Mucosa of gallbladder (tissue), 1 donor: Measurements from ENCODE around the gene HINT2. TPM values are rescaled to one million over a fixed set of nuclear protein-coding genes. Genes with fewer than 3 reads are reported as not detected.

Experiments used
- DNase-seq: peaks from one replicate; pipeline ENCODE4 v3.0.0-alpha.2; 2020; ENCODE audit warnings: low spot score
- total RNA-seq: library from RNA; stranded (reverse); gene quantifications from one replicate; pipeline ENCODE4 v1.2.1, GENCODE V29; 2021
- donor health status: DM: no; HTN: no; CAD: no.

Gene HINT2
- total RNA-seq, 1 donor from 2014 or later, result 30.7 TPM

- DNase-seq, result no peak
These were observed 3.3 kb downstream of the HINT2 start for GRCh38 chr9:35811381-35812024.

GRCh38 chr9:35810122-35810521, 4.7 kb downstream of the HINT2 start:
- DNase-seq, result no peak

GRCh38 chr9:35808433-35808832, 6.4 kb downstream of the HINT2 start:
- no peak for DNase-seq

- no peak for DNase-seq
These were observed 8.7 kb downstream of the HINT2 start for GRCh38 chr9:35806101-35806500.

GRCh38 chr9:35801328-35802128, 13.3 kb downstream of the HINT2 start:
- no peak for DNase-seq

- no peak for DNase-seq
These were observed 14.3 kb downstream of the HINT2 start for GRCh38 chr9:35800530-35800929.

- no peak for DNase-seq
These were observed 16.0 kb downstream of the HINT2 start for GRCh38 chr9:35798658-35799374.

GRCh38 chr9:35797311-35798109, 17.3 kb downstream of the HINT2 start:
- no peak for DNase-seq

- DNase-seq, result no peak
These were observed 19.1 kb downstream of the HINT2 start for GRCh38 chr9:35795695-35796094.

- no peak for DNase-seq
These were observed 21.4 kb downstream of the HINT2 start for GRCh38 chr9:35793461-35793860.

GRCh38 chr9:35792826-35793225, 22.0 kb downstream of the HINT2 start:
- no peak for DNase-seq

GRCh38 chr9:35792024-35792813, 22.6 kb downstream of the HINT2 start:
- DNase-seq, result no peak

- DNase-seq, result no peak
These were observed 23.4 kb downstream of the HINT2 start, which contains the start of gene NPR2 for GRCh38 chr9:35791297-35791921. Gene NPR2, plus strand, starts transcription at chr9:35791591. Its CDS starts 818 bp downstream, at chr9:35792409.

GRCh38 chr9:35790385-35791296, 24.2 kb downstream of the HINT2 start:
- peak; percentile 70 for DNase-seq

GRCh38 chr9:35790025-35790384, 24.8 kb downstream of the HINT2 start:
- DNase-seq, result no peak

- no peak for DNase-seq
These were observed 25.3 kb downstream of the HINT2 start for GRCh38 chr9:35789541-35789940.

- DNase-seq, result no peak
These were observed 31.4 kb downstream of the HINT2 start for GRCh38 chr9:35783418-35783817.

GRCh38 chr9:35781066-35781465, 33.8 kb downstream of the HINT2 start:
- no peak for DNase-seq

- no peak for DNase-seq
These were observed 36.3 kb downstream of the HINT2 start for GRCh38 chr9:35778496-35778895.
